Measurements from ENCODE around the gene AQP9. TPM values are rescaled to one million over a fixed set of nuclear protein-coding genes. Genes with fewer than 3 reads are reported as not detected.

The AQP9 gene
- total RNA-seq, 1 donor from 2014 or later, result not detected

DNA sequence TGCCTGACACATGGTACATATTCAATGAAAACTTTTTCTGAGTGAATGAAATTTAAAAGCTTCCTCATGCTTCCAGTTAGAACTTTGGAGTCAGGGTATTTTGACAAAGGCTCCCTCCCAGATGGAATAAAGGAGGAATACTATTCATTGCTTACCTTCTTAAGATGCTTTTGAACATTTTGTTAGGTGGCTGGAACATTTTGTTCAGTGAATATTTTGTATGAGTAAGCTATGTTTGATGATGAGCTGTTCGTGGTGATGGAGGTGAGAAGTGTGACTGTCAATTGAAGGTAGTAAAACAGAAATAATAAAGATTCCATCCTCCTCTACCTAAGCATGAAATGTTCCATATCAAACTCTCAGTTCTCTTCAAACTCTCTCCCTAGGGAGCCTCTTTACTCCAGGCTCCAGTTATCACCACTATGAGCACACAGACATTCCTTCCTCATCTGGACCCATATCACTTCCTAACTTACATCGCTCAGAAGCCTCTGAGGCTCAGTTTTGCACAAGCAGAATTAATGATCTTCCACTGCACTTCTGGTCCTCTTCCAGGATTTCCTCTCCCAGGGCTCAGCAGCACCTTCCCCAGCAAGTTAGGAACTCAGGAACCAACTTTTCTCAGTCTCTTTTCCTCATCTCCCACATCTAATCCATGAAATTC, 2.5 kb upstream of the AQP9 start:
- H3K4me3 ChIP-seq (ENCODE audit: low read depth, low read length), result no peak overlapping the region
- no peak for DNase-seq (ENCODE audit: low read depth)
- no peaks in the 10 kb centered on the region for H3K27me3 ChIP-seq (ENCODE audit: control insufficient read depth, insufficient read depth, low read length)
- TF ChIP-seq, protein P1, sequence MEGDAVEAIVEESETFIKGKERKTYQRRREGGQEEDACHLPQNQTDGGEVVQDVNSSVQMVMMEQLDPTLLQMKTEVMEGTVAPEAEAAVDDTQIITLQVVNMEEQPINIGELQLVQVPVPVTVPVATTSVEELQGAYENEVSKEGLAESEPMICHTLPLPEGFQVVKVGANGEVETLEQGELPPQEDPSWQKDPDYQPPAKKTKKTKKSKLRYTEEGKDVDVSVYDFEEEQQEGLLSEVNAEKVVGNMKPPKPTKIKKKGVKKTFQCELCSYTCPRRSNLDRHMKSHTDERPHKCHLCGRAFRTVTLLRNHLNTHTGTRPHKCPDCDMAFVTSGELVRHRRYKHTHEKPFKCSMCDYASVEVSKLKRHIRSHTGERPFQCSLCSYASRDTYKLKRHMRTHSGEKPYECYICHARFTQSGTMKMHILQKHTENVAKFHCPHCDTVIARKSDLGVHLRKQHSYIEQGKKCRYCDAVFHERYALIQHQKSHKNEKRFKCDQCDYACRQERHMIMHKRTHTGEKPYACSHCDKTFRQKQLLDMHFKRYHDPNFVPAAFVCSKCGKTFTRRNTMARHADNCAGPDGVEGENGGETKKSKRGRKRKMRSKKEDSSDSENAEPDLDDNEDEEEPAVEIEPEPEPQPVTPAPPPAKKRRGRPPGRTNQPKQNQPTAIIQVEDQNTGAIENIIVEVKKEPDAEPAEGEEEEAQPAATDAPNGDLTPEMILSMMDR (IDR thresholded peaks at IDR 0.05; ENCODE audit: insufficient read depth, low read length, poor library complexity, severe bottlenecking), result no peak
- H3K36me3 ChIP-seq (ENCODE audit: control insufficient read depth, insufficient read depth, low read length), result no peaks in the 10 kb centered on the region

DNA sequence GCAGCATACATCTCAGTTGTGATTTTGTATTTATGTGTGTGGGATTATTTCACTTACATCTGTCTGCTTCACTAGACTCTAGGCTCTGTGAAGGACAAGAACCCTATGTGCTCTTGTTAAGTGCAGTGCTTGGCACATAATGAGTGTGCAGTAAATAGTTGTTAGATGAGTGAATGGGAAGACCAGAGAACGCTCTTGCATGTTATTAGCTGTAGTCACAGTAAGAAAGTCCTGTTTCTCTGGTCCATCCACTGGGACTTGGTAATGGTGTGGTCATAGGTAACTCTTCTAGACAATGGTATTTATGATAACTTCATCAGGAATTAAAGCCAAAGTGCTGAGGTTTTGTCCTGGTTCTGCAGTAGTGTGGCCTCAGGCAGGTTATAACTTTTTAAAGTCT, 1.4 kb upstream of the AQP9 start:
- no peak overlapping the region for H3K4me3 ChIP-seq (ENCODE audit: low read depth, low read length)
- peak; percentile 28 for DNase-seq (ENCODE audit: low read depth)
- TF ChIP-seq, protein P1 (IDR thresholded peaks at IDR 0.05; ENCODE audit: insufficient read depth, low read length, poor library complexity, severe bottlenecking), result no peak
- H3K27me3 ChIP-seq (ENCODE audit: control insufficient read depth, insufficient read depth, low read length), result no peaks in the 10 kb centered on the region
- H3K36me3 ChIP-seq (ENCODE audit: control insufficient read depth, insufficient read depth, low read length), result no peaks in the 10 kb centered on the region

DNA sequence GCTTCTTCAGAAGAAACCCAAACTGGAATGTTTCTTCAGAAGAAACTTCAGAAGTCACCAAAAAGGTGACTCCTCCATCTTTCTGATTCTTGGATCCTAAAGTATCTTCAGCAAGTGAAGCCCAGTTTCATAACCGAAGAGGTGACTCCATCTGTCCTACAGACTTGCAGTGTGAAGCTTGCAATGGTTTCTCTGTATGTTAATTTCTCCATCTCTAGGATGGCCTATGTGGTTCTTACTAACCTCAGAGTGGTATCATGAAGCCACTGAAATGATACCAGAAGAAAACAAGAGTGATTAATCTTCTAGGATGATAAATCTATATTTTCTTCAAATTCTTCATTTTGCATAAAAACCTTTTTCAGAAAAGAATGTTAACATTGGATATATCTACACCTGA, 495 bp upstream of the AQP9 start:
- Histone ChIP-seq H3K27me3 (ENCODE audit: control insufficient read depth, insufficient read depth, low read length) (no peaks in the 10 kb centered on the region), H3K36me3 (ENCODE audit: control insufficient read depth, insufficient read depth, low read length) (no peaks in the 10 kb centered on the region), H3K4me3 (ENCODE audit: low read depth, low read length) (no peak overlapping the region)
- TF ChIP-seq, protein P1 (IDR thresholded peaks at IDR 0.05; ENCODE audit: insufficient read depth, low read length, poor library complexity, severe bottlenecking), result no peak
- no peak for DNase-seq (ENCODE audit: low read depth)

DNA sequence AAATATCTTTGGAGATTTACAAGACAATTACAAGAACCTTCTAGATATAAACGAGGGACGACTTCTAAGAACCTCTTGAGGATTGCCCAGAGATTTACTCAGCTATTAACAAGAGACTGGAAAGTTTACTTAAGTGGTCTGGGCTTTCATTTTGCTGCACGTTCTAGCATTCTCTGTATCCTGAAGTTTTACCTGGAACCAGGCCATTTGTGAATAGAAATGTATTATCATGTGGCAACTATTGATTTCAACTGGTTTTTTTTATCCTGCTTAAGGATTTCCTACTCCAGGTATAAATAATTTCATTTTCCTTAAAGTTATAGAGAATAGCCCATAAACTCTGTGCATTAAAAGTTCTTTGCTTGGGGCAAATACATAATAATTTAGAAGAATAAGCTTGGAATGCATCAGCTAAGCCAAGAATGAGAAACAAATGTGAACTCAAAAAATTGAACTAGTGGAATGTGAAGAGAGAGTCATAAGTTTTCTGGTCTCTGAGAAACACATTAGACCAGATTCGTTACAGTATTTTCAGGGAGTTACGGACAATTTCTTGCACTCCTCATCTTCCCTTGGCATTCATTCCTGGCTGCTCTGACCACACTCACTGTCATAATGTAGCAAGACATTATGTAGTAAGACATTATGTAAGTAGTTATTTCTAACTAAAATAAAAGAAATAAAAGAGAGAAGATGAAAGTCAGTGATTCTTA, 1.3 kb downstream of the AQP9 start:
- Histone ChIP-seq H3K36me3 (ENCODE audit: control insufficient read depth, insufficient read depth, low read length) (no peaks in the 10 kb centered on the region), H3K27me3 (ENCODE audit: control insufficient read depth, insufficient read depth, low read length) (no peaks in the 10 kb centered on the region), H3K4me3 (ENCODE audit: low read depth, low read length) (no peak overlapping the region)
- TF ChIP-seq, protein P1 (IDR thresholded peaks at IDR 0.05; ENCODE audit: insufficient read depth, low read length, poor library complexity, severe bottlenecking), result no peak
- DNase-seq (ENCODE audit: low read depth), result no peak

DNA sequence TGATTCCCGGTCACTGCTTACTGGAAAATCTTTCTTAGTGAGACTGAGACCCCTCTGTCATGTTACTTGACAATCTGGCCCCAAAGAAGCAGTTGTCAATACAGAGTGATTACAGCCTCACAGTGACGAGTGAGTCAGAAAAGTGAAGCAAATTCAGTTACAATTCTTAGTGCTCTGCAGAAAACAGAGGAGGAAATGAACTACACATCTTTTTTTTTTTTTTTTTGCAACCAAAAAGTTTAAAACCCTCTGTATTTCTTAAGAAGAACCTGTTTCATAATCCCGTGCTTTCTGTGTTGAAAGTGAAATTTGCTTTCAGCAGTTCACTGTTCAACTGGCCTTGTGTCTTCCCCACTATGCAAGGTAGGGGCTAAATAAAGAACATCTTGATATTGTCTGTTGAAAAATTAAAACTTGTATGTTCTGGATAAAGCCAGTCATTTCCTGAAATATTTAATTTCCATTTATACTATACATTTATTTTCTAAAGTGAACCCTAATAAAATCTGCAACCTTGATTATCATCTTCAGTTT, 1.9 kb downstream of the AQP9 start:
- no peaks in the 10 kb centered on the region for H3K27me3 ChIP-seq (ENCODE audit: control insufficient read depth, insufficient read depth, low read length)
- H3K4me3 ChIP-seq (ENCODE audit: low read depth, low read length), result no peak overlapping the region
- H3K36me3 ChIP-seq (ENCODE audit: control insufficient read depth, insufficient read depth, low read length), result no peaks in the 10 kb centered on the region
- TF ChIP-seq, protein P1 (IDR thresholded peaks at IDR 0.05; ENCODE audit: insufficient read depth, low read length, poor library complexity, severe bottlenecking), result no peak
- no peak for DNase-seq (ENCODE audit: low read depth)

All from kidney epithelial cell (primary cell).